ENCODE results near the gene RLBP1. TPM values are rescaled to one million over a fixed set of nuclear protein-coding genes. Genes with fewer than 3 reads are reported as not detected.

RLBP1 gene
- total and polyA plus RNA-seq, 2 of the 13 experiments (the other 11 are each of a cell fraction or from before 2014, with no cell fraction given) = 0.07 TPM; not detected in 1

GRCh38 chr15:89244574-89244903 lies 23.2 kb upstream of the RLBP1 start:
- DNase-seq (ENCODE audit: low spot score) = peak; percentile 13
- CTCF ChIA-PET (ENCODE audit: low intra/inter-chr PET ratio, low total read pairs) = interaction anchor here (1.5 kb wide), 1 partner anchor 37 kb away, joined by 4 read pairs; no protein-coding TSS in a partner anchor
- FAIRE-seq = no peak
- TF ChIP-seq RFXAP (CRISPR knock-in tag; IDR thresholded peaks at IDR 0.05; ENCODE audit: borderline replicate concordance) (no peak), ZNF678 (CRISPR knock-in tag; IDR thresholded peaks at IDR 0.05) (no peak), ZNF768 (CRISPR knock-in tag; IDR thresholded peaks at IDR 0.05) (no peak), ZBTB39 (CRISPR knock-in tag; IDR thresholded peaks at IDR 0.05) (no peak), ZBTB42 (CRISPR knock-in tag; IDR thresholded peaks at IDR 0.05) (no peak), ZNF430 (CRISPR knock-in tag; IDR thresholded peaks at IDR 0.05) (no peak), FOXP4 (CRISPR knock-in tag; IDR thresholded peaks at IDR 0.05) (no peak), PCBP2 (optimal IDR thresholded peaks at IDR 0.05; ENCODE audit: low read depth, low read length, poor library complexity, severe bottlenecking) (no peak), PRMT3 (CRISPR knock-in tag; IDR thresholded peaks at IDR 0.05; ENCODE audit: borderline replicate concordance, low read depth) (no peak), NFKB2 (CRISPR knock-in tag; IDR thresholded peaks at IDR 0.05; ENCODE audit: borderline replicate concordance) (no peak), BCL3 (CRISPR knock-in tag; IDR thresholded peaks at IDR 0.05) (no peak), XRCC5 (optimal IDR thresholded peaks at IDR 0.05; ENCODE audit: low read length) (no peak), ZNF317 (CRISPR knock-in tag; IDR thresholded peaks at IDR 0.05) (no peak), MIER2 (CRISPR knock-in tag; IDR thresholded peaks at IDR 0.05) (no peak)
- TF ChIP-seq, protein P1, sequence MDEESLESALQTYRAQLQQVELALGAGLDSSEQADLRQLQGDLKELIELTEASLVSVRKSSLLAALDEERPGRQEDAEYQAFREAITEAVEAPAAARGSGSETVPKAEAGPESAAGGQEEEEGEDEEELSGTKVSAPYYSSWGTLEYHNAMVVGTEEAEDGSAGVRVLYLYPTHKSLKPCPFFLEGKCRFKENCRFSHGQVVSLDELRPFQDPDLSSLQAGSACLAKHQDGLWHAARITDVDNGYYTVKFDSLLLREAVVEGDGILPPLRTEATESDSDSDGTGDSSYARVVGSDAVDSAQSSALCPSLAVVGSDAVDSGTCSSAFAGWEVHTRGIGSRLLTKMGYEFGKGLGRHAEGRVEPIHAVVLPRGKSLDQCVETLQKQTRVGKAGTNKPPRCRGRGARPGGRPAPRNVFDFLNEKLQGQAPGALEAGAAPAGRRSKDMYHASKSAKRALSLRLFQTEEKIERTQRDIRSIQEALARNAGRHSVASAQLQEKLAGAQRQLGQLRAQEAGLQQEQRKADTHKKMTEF (CRISPR knock-in tag; IDR thresholded peaks at IDR 0.05) = no peak
- TF ChIP-seq, protein P2, sequence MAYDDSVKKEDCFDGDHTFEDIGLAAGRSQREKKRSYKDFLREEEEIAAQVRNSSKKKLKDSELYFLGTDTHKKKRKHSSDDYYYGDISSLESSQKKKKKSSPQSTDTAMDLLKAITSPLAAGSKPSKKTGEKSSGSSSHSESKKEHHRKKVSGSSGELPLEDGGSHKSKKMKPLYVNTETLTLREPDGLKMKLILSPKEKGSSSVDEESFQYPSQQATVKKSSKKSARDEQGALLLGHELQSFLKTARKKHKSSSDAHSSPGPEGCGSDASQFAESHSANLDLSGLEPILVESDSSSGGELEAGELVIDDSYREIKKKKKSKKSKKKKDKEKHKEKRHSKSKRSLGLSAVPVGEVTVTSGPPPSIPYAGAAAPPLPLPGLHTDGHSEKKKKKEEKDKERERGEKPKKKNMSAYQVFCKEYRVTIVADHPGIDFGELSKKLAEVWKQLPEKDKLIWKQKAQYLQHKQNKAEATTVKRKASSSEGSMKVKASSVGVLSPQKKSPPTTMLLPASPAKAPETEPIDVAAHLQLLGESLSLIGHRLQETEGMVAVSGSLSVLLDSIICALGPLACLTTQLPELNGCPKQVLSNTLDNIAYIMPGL (CRISPR knock-in tag; IDR thresholded peaks at IDR 0.05; ENCODE audit: borderline replicate concordance in 1 of 2, low read depth in 1 of 2) = no peak
- Histone ChIP-seq H3K4me3 (replicated peaks in 1 of 3; ENCODE audit: insufficient read depth in 1 of 3, low read depth in 2 of 3, low read length in 3 of 3) (peak overlapping the region; percentile 86 to 87 (median 86)), H3K4me1 (ENCODE audit: insufficient read depth, low read length) (peaks cover 22% of the 10 kb centered on the region), H3K79me2 (ENCODE audit: insufficient read depth, low read length) (peaks cover 29% of the 10 kb centered on the region), H2AFZ (ENCODE audit: low read length) (peak overlapping the region; percentile 88), H3K36me3 (replicated peaks in 1 of 2; ENCODE audit: control insufficient read depth in 1 of 2, insufficient read depth in 2 of 2, low read length in 2 of 2) (peaks cover 3 to 12% of the 10 kb centered on the region in 2 experiments; a peak in 3 of 5 replicates), H3K9me3 (ENCODE audit: low read length) (peaks cover 9% of the 10 kb centered on the region; the same call in 1 of the 2 replicates), H4K20me1 (ENCODE audit: insufficient read depth, low read length) (no peaks in the 10 kb centered on the region), H3K27ac (ENCODE audit: extremely low read length, insufficient read depth, low read length) (peak overlapping the region; percentile 57), H3K4me2 (ENCODE audit: low read depth, low read length) (peak overlapping the region; percentile 96), H3K27me3 (ENCODE audit: control insufficient read depth in 1 of 2, insufficient read depth in 2 of 2, low read length in 2 of 2) (peaks cover 0 to 8% of the 10 kb centered on the region in 2 experiments; a peak in 4 of 5 replicates), H3K9ac (ENCODE audit: insufficient read depth, low read depth, low read length) (peak overlapping the region; percentile 77)
- peak; percentile 53 for ATAC-seq
- intact Hi-C loops (cut with micrococcal nuclease; ENCODE audit: unreplicated experiment) (no loop called here), in situ Hi-C loops (cut with HindIII; ENCODE audit: extremely low pct_ligation_motif_present, low pct_unique_long_range_greater_than_20kb) (loop anchor here (5.0 kb wide), 1 partner anchor 37 kb away; no protein-coding TSS in a partner anchor)
- no TSS peak for BruUV-seq (replicated peaks)
- WGBS (ENCODE audit: low lambda C conversion rate) = 2% methylated on average over 6 of the region's 6 CpGs
- POLR2A ChIA-PET = interaction anchor here (1.0 to 1.3 kb wide), 2 partner anchors 11 to 67 kb away, joined by 3 to 4 read pairs; no protein-coding TSS in a partner anchor

Measured in HepG2 (cell line).